GM23248 (cell line): ENCODE data around the gene IQGAP2.

Source experiments
- EZH2 ChIP-seq: fragments of 200-600 bp; sonication (generic); IDR thresholded peaks from 2 replicates; pipeline ENCODE4 v1.6.1; 2018; ENCODE audit warnings: antibody characterized with exemption, mild to moderate bottlenecking; ENCODE audit not compliant: insufficient read depth, poor library complexity, severe bottlenecking
- EZH2phosphoT487 ChIP-seq: fragments of 200-600 bp; sonication (generic); IDR thresholded peaks from 2 replicates; pipeline ENCODE4 v1.6.1; 2018; ENCODE audit warnings: antibody characterized with exemption, moderate library complexity, mild to moderate bottlenecking, low read depth; ENCODE audit not compliant: insufficient read depth

- TF ChIP-seq EZH2 (no peak), EZH2phosphoT487 (no peak)
Measured at GRCh38 chr5:76679231-76679630, 276.1 kb downstream of the IQGAP2 start.
